ENCODE data around the gene SENP6. TPM values are rescaled to one million over a fixed set of nuclear protein-coding genes. Genes with fewer than 3 reads are reported as not detected.

Gene SENP6
- total and polyA plus RNA-seq, 3 donors from 2014 or later: 42.7 to 152 (median 151) TPM

DNA sequence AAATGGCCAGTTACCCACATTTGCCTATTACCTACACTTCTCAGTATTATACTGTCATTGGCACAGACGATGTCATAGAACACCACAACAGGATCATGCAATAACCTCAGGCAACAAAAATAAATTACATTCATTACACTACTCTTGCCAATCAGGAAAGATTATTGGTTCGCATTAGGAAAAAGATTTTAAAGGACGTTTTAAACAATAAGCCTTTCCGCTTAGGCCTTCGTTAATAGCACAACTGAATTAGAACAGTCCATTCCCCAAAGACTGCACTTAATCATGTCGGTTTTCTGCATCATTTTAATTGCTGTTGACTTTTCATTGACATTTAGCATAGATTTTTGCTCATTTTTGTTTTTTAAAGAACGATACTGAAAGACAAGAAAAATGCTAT, 912 bp upstream of the SENP6 start:
- Histone ChIP-seq H3K27ac (peak overlapping the region; percentile 99 to 100), H3K9me3 (no peaks in the 10 kb centered on the region), H3K4me1 (peaks cover 24% of the 10 kb centered on the region), H3K4me3 (peak overlapping the region; percentile 64 to 88), H3K36me3 (ENCODE audit: low read depth, missing control alignments) (no peaks in the 10 kb centered on the region), H3K27me3 (no peaks in the 10 kb centered on the region)
- WGBS, 2 donors: 32 to 33% methylated on average over 7 of the region's 7 CpGs
- TF ChIP-seq POLR2A (IDR thresholded peaks at IDR 0.05) (no peak), CTCF (IDR thresholded peaks at IDR 0.05) (no peak)
- intact Hi-C loops (cut with DNase I; ENCODE audit: low total_unique reads): no loop called here
- no peak for DNase-seq

DNA sequence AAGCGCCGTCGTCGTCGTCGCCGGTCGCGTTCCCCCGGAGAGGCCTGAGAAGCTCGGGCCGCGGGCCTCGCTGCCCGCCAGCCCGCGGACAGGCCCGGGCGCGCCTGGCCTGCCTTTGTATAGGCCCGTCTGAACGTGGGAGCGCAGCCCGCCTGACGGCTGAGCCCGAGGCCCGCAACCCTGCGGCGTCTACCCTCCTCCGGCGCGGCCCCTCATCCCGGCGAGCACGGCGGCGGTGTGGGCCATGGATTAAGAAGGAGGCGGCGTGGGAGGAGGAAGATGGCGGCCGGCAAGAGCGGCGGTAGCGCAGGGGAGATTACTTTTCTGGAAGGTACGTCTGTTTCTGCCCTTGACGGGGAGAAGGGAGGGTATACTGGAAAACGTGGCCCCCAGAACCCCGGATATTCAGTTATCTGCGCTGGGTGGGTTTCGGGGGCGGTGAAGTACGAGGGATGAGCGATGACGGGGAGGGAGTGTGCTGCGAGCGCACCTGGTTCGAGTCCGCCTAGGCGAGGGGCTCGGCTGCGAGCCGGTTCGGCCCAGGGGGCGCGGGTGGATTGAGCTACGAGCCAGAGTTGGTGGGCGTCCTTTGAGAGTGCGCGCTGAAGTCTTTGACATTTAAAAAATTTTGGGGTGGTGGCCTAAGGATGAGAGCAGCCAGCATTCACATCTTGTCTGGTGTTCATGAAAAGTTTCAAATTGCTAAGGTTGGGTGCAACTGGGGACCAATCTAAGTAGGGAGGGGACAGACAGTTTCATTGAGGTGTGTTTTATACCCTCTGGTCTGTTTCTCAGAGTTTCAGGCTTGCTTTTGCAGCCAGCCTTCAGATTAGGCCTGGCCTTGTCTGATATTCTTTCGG, 796 bp downstream of the SENP6 start:
- no peaks in the 10 kb centered on the region for H3K27me3 ChIP-seq
- H3K4me1 ChIP-seq: peaks cover 24% of the 10 kb centered on the region
- WGBS, 2 donors: 0 to 2% methylated on average over 45 to 65 of the region's 70 CpGs
- peak; percentile 64 for DNase-seq
- peak overlapping the region; percentile 64 to 88 for H3K4me3 ChIP-seq
- intact Hi-C loops (cut with DNase I; ENCODE audit: low total_unique reads): no loop called here
- no peaks in the 10 kb centered on the region for H3K9me3 ChIP-seq
- no peak for TF ChIP-seq CTCF (IDR thresholded peaks at IDR 0.05)
- TF ChIP-seq POLR2A (IDR thresholded peaks at IDR 0.05): no peak
- no peaks in the 10 kb centered on the region for H3K36me3 ChIP-seq (ENCODE audit: low read depth, missing control alignments)
- H3K27ac ChIP-seq: peak overlapping the region; percentile 99 to 100

DNA sequence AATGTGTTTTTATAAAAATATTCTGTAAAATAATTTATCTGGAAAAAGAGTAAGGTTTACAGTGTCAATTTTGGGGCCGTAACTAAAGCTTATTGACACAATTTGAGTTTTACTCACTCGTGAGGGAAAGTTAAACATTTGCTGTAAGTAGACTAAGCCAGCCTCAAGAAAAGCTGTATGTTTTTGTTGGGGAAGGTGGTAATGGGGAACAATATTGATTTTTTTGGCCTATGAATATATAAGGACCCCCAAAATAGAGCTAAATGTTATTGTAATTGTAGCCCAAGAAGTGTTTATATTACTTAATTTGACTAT, 1.4 kb downstream of the SENP6 start:
- no peaks in the 10 kb centered on the region for H3K27me3 ChIP-seq
- peak overlapping the region; percentile 99 to 100 for H3K27ac ChIP-seq
- intact Hi-C loops (cut with DNase I; ENCODE audit: low total_unique reads): no loop called here
- TF ChIP-seq CTCF (IDR thresholded peaks at IDR 0.05) (no peak), POLR2A (IDR thresholded peaks at IDR 0.05) (no peak)
- peaks cover 24% of the 10 kb centered on the region for H3K4me1 ChIP-seq
- DNase-seq: no peak
- no peaks in the 10 kb centered on the region for H3K36me3 ChIP-seq (ENCODE audit: low read depth, missing control alignments)
- no peaks in the 10 kb centered on the region for H3K9me3 ChIP-seq
- whole genome bisulfite sequencing, 2 donors: 0 to 5% methylated on average over 2 of the region's 2 CpGs
- H3K4me3 ChIP-seq: peak overlapping the region; percentile 64 to 88

DNA sequence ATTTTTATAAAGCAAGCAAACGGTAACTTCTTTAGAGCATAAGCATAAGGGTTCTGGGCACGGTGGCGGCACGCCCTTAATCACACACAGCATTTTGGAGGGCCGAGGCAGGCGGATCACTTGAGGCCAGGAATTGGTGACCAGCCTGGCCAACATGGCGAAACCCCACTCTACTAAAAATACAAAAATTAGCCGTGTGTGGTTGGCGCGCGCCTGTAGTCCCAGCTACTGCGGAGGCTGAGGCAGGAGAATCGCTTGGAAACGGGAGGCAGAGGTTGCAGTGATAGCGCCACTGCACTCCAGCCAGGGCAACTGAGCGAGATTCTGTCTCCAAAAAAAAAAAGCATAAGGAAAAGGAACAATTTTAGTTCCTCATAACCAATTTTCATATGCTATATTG, 2.6 kb downstream of the SENP6 start:
- no peaks in the 10 kb centered on the region for H3K9me3 ChIP-seq
- DNase-seq: no peak
- H3K36me3 ChIP-seq (ENCODE audit: low read depth, missing control alignments): no peaks in the 10 kb centered on the region
- H3K27ac ChIP-seq: peak overlapping the region; percentile 99 to 100
- no peaks in the 10 kb centered on the region for H3K27me3 ChIP-seq
- intact Hi-C loops (cut with DNase I; ENCODE audit: low total_unique reads): no loop called here
- H3K4me3 ChIP-seq: peak overlapping the region in 1 of 2 donors; percentile 88
- peaks cover 24% of the 10 kb centered on the region for H3K4me1 ChIP-seq
- TF ChIP-seq CTCF (IDR thresholded peaks at IDR 0.05) (no peak), POLR2A (IDR thresholded peaks at IDR 0.05) (no peak)
- 67 to 68% methylated on average over 16 of the region's 16 CpGs for WGBS, 2 donors

DNA sequence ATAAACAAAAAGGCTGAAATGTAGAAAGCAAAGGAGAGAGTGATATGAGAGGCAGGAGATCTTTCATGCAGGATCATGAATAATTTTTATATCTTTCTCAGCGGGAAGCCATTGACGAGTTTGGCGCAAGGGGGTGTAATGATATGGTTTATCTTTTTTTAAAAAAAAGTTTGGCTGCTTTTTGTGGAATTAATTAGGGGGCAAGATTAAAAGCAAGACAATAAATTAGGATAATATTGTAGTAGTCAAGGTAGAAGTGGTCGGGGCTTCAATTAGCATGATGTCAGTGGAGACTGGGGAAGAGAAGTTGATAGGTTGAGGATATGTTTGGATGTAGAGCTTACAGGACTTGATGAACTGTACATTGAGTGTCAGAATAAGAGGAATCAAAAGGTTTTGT, 4.0 kb downstream of the SENP6 start:
- DNase-seq: no peak
- no peaks in the 10 kb centered on the region for H3K9me3 ChIP-seq
- TF ChIP-seq CTCF (IDR thresholded peaks at IDR 0.05): no peak
- H3K27me3 ChIP-seq: no peaks in the 10 kb centered on the region
- H3K4me3 ChIP-seq: no peak overlapping the region
- H3K27ac ChIP-seq: no peak overlapping the region
- H3K36me3 ChIP-seq (ENCODE audit: low read depth, missing control alignments): no peaks in the 10 kb centered on the region
- intact Hi-C loops (cut with DNase I; ENCODE audit: low total_unique reads): no loop called here
- peaks cover 26% of the 10 kb centered on the region for H3K4me1 ChIP-seq
- 77 to 83% methylated on average over 4 of the region's 4 CpGs for WGBS, 2 donors
